Fibroblast of villous mesenchyme (primary cell): ENCODE results near the gene RADIL. TPM values are rescaled to one million over a fixed set of nuclear protein-coding genes. Genes with fewer than 3 reads are reported as not detected.

Experiments
- DNase-seq: peaks from one replicate; pipeline ENCODE4 v3.0.0-alpha.2; 2010; ENCODE audit warnings: low read depth
- H3K4me3 ChIP-seq: 2 replicates; pipeline ENCODE4 v1.5.1; 2011; ENCODE audit warnings: low read depth, mild to moderate bottlenecking, low read length
- CTCF ChIP-seq: IDR thresholded peaks from 2 replicates; pipeline ENCODE4 v1.5.1; 2012; ENCODE audit warnings: low read depth, mild to moderate bottlenecking, low read length; ENCODE audit not compliant: insufficient read depth
- total RNA-seq: library from RNA; depleted of rRNA; stranded (reverse); fragments of >200 nt; gene quantifications from 2 replicates; pipeline ENCODE4 v1.2.3, GENCODE V29; 2012

Gene RADIL
- total RNA-seq, 1 donor: under 0.01 TPM

GRCh38 chr7:4758791-4759190 is 124.7 kb downstream of the RADIL start:
- DNase-seq: no peak
- H3K4me3 ChIP-seq: no peak overlapping the region
- TF ChIP-seq CTCF: no peak

GRCh38 chr7:4758111-4758510 is 125.4 kb downstream of the RADIL start:
- no peak overlapping the region for H3K4me3 ChIP-seq
- no peak for DNase-seq
- no peak for TF ChIP-seq CTCF

GRCh38 chr7:4755045-4755444 is 128.5 kb downstream of the RADIL start:
- H3K4me3 ChIP-seq: no peak overlapping the region
- no peak for TF ChIP-seq CTCF
- no peak for DNase-seq

GRCh38 chr7:4754433-4755010 is 129.0 kb downstream of the RADIL start:
- no peak overlapping the region for H3K4me3 ChIP-seq
- no peak for DNase-seq
- TF ChIP-seq CTCF: no peak

- no peak overlapping the region for H3K4me3 ChIP-seq
- peak; percentile 60 for DNase-seq
- peak; percentile 88 for TF ChIP-seq CTCF
Measured at GRCh38 chr7:4753598-4754432, 129.7 kb downstream of the RADIL start.

- DNase-seq: no peak
- H3K4me3 ChIP-seq: no peak overlapping the region
- TF ChIP-seq CTCF: no peak
Measured at GRCh38 chr7:4751398-4751947, 132.0 kb downstream of the RADIL start.
